Measurements from ENCODE around the gene FCN3.
"Not testable (repeated sequence)": the region's sequence is repeated elsewhere in the genome, so short reads cannot be mapped to it uniquely, and the experiment has no call there.

Gene FCN3

DNA sequence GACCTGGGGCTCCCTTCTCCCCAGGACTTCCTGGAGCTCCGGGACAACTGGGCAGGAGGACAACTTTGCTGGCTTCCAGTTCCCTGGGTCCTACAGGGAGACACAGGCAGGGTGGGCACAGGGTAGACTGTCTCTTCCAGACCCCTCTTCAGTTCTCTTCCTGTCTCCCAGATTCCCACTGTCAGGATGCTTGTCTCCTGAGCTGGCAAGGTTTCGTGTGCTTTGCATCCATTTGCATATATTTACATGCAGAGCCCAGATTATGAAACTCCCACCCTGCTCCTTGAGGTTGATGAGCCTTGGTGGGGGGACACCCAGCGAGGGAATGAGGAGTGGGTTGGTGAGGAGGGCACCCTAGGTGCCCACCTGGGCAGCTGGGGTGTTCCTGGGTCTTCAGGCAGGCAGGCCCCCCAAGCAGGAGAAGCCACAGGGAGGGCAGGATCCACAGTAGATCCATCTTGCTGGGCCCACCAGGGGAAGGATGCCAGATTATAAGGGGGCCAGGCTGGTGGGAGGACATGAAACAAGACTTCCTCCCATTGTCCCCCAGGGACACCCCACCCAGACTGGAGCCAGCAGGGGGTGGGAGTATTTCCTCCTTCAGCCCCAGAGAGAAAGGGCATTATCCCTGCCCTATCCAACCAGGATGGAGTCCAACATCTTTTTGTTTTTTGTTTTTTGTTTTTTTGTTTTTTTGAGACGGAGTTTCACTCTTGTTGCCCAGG is at the start of gene FCN3:
FCN3 (minus strand) TSS at position 463 of the 725 bp plus-strand sequence; CDS start at position 457, 6 bp downstream.
- no peak for DNase-seq (ENCODE audit: low read depth)

DNA sequence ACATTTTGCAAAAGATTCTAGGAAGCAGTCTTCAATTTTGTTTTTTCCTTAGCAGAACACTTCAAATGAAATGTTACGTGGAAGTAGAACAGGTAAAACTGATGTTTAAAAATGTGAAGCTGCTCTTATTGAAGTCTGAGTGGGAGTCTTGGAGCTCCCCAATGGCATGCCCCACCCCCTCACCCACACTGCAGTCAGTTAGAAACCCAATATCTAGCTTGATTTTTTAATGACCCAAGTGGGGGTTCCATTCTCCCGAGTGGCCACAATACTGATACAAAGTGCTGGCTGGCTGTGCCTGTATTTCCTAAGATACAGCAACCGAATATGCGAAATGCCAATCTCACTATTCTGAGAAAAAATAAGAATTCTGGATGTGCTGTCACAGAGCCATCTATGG is 49.1 kb upstream of the FCN3 start:
- DNase-seq (ENCODE audit: low read depth): no peak

DNA sequence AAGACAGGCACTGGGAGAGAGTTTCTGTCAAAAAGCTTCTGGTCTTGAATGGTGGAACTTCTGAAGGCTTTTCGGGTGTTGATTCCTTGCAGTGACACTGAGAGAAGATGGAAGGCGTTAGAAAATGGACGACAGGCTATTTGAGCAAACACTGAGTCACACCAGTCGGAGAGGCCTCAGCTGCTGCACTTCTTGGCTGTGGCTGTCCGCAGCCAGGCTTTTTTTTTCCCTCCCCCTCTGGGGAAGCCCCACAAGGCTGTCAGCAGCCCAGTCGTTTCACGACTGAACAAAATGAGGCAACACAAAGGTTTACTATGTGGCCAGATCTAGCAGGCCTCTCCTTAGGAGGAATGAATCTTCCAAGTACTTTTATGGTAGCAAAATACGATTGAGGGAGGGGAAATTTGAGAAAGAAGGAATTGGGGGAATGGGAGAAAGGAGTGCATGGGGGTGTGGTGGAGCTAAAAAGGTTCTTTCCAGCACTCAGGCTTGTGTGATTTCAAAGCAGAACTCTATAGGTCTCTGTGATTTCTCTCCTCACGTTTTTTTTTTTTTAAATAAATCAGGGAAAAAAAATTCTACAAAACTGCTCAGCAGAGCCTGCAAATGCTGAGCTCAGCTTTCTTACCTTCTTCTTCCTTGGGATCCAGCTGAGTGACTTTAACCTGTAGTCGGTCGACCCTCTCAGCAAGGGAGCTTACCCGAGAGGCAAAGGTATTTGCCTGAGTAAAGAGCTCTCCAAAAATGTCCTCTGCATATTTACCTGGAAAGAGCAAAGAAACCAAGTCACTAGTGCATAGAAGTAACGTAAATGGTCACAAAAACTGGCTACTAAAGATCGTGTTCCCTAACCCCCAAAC is 43.9 kb upstream of the FCN3 start:
- DNase-seq (ENCODE audit: low read depth): no peak

DNA sequence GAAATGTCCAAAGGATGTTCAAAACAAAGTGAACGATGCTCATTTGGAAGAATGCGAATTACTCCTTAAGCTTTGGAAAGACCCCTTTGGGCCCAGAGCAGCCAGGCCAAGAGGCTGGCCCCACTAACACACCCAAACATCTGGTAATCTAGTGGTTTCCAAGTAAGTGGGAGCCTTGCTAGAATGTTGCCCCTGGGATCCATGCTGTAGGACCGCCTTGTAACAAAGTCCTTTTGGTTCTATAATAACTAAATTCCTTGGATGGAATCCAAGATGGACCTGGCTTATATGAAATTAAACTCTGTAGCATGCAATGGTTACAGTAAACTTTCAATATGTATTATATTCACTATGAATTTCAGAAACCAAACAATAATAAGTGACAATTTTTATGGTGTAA is 43.1 kb upstream of the FCN3 start:
- DNase-seq (ENCODE audit: low read depth): no peak

DNA sequence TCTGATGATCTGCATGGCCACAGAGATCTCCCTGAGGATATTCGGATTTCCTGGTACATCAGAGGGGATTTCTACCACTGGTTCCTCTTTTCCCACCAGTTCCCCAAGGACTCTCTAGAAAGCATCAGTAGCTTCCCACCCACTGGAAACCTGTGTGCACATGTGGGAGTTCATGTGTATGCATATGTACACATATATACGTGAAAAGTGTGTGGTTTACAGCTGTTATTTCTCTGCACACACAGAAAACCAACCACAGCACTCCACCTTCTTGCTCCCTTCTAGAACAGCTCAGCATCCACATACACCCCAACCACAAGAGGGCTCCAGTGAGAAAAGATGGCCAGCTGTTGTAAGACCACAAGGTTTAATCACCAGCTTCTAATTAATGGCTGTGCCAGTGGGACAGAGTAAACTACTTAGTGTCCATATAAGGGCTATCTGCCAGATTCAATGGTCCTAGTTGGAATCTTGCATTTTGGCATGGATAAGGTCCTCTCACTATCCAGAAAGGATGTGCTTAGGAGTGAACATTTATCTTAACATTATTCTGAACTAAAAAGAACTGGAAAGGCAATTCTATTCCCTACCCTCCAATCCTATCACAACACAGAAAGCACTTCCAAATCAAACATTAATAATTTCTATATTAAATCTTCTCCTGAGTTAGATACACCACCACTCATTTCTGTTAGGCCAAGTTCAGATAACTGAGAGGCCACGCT is 41.9 kb upstream of the FCN3 start:
- DNase-seq (ENCODE audit: low read depth): no peak

DNA sequence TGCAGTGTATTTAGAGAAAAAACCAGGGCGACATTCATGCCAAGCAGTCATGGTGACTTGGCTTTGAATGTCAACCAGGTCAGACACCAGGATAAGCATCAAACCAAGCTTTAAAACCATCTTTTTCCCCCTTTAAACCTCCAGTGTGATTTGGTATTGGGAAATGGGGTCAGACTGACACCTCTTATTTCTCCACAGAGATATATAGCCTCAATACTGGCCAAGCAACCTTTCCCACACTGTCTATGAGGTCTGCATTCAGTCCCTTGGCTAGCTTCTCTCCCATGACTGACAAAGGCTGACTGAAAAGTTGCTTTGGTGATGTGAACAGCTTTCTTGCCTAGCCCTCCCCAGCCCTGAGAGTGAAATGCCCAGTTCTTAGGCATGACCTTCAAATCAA is 39.5 kb upstream of the FCN3 start:
- no peak for DNase-seq (ENCODE audit: low read depth)

DNA sequence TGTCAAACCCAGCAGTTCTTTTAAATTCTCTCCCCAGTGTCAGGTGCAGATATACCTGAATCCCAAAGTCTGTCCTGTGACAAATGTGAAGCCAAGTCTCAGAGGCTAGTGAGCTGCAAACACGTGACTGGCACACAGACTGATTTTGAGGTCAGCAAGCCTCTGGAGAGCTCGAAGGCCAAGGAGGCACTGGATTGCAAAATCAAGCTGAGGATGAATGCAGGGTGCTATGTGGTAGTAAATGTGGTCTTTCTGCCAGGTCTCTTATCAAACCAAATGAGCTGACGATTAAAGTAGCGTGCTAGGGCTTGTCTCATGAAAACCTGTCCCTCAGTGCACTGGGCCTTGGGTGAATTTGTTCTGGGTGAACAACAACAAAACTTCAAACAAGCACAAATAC is 38.4 kb upstream of the FCN3 start:
- no peak for DNase-seq (ENCODE audit: low read depth)

DNA sequence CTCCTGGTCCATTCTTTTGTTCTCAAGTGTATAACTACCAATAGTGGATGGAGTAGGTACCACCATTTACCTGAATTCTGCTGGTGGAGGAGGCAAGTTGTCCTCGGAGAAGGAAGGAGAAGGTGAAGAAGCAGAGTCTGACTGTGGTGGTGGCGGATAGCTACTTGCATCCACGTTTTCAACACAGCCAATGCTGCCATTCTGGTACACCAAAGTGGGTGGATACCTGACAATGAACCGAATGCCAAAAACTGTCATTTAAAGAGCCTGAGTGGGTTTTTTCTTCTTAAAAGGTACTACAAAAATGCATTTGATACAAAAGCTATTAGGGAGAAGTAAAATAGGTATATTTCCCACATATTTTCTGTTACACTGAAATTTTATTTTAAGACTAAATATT is 37.9 kb upstream of the FCN3 start:
- no peak for DNase-seq (ENCODE audit: low read depth)

DNA sequence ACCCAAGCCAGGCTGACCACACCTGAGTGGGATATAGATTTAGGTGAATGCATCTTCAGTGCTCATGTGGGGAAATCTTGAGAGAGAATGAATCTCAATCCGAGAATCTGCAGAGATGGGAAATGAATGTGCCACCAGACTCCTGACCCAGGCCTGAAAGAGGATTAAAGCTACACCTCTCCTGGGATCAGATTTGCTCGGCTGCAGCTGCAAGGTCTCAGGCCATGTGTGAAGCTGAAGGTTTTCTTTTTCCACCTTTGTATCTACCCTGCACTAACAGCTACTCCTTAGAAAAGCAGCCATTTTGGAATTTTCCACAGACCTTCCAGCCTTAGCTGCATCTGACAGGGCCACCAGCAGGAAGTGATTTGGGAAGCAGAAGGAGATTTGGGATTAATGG is 36.1 kb upstream of the FCN3 start:
- no peak for DNase-seq (ENCODE audit: low read depth)

DNA sequence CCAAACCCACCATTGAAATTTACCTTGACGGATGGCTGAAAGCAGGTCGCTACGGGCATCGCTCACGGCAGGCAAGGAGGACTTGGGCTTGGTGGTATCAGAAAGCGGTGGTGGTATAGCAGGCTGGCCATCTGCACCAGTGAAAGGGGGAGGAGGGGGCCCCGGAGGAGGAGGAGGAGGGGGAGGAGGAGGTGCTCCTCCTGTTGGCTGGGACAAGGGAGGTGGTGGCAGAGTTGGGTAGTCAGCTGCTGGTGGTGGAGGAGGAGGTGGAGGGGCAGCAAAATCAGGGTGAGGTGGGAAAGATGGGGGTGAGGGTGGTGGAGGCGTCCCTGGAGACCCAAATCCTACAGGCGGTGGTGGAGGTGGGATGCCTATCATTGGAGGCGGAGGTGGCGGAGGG is 35.0 kb upstream of the FCN3 start:
- no peak for DNase-seq (ENCODE audit: low read depth)

DNA sequence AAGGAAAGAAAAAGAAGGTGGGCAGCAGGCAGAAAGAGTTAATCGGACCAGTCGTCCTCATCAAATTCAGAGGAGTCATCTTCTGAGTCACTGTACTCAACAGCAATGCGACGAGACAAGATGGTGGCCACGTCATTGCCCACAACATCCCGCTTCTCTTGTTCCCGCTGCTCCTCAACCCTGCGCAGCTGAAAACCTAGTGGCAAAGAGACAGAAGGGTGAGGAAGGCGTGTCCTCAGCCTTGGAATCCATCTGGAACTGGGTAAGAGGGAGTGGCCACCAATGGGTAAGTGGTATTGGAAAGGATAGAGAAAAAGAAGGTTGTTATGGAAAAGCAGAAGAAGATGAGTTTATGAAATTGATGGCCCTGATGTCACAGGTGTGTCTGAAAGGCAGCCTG is 33.5 kb upstream of the FCN3 start:
- no peak for DNase-seq (ENCODE audit: low read depth)

DNA sequence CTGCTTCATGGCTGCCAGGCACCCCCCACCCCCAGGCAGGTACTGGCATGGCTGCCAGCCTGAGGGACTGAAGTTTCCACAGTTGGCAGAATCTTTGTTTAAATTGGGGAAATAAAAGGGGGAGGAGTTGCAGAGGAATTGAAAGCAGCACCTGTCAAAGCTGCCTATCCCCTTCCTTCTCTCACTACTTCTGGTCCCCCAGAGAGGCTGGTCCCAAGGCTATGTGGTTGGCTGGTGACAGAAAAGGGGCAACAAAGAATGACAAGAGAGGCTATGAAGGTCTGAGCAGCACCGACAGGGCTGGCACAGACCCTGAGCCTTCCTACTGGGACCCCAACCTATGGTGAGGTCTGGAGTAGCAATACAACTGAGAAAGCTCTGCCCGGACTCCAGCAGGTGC is 32.2 kb upstream of the FCN3 start:
- not testable (repeated sequence) for DNase-seq (ENCODE audit: low read depth)

DNA sequence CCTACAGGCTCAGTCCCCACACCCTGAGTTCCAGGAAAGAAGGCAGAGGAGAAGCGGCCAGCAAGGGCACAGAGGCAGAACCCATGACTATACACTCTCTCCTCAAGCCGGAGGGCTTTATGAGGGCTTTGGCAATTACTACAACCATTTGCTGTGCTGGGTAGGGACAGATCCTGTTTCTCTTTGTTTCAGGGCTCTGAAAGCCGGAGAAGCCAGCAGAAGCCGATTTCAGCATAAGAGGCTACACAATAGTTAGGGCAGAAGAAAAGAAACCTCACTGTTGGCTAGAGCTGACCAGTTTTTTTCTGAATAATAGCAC is 31.7 kb upstream of the FCN3 start:
- DNase-seq (ENCODE audit: low read depth): no peak

DNA sequence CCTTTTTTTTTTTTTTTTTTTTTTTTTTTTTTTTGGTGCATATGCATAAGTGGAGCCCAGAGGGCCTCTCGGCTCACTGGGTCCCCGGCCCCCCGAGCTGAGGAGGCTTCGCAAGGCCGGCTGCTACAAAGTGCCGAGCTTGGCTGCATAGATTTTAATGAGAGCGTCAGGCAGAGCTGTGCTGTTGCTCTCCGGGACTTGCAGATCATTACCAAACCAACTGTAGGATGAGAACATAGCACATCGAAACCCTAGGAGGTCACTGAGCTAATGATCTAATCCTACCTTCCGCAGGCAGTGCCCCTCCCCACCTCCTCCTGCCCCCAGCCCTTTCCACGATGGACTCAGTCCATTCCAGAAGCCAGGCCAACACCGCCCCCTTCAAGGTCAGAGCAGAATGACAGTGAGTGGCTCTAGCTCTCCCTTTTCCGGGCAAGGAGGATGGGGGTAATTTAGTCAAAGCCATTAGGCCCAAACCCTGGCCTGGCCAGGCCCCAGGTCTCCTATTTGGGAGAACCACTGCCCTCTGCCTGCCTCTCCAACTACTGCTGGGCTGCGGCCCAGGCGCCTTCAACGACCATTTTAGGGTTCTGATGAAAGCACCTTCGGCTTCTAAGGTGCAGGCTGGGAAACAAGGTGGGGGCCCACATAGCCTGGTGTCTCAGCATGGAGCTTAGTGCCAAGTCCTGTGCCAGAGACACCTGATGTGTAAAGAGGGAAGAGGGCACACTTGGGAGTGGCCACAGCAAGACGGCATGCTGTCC is 31.2 kb upstream of the FCN3 start:
- not testable (repeated sequence) for DNase-seq (ENCODE audit: low read depth)

DNA sequence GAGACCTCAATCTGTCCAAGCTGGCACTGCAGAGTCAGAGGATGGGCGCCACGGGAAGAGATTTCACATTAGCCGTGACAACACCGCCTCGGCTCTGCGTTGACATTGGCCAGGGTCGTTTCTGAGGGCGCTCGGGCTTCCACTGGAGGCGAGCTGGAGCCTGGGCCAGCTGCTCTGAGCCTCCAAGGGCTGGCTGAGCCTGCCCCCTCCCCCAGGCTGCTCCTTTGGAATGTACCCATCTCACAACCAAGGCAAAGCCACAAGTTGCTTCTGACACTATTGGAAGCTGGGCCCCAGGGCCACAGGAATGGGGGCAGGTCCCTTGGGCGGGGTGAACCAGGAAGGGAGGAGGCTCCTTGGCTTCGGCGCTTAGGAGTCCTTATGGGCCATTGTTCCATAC is 30.4 kb upstream of the FCN3 start:
- DNase-seq (ENCODE audit: low read depth): no peak

DNA sequence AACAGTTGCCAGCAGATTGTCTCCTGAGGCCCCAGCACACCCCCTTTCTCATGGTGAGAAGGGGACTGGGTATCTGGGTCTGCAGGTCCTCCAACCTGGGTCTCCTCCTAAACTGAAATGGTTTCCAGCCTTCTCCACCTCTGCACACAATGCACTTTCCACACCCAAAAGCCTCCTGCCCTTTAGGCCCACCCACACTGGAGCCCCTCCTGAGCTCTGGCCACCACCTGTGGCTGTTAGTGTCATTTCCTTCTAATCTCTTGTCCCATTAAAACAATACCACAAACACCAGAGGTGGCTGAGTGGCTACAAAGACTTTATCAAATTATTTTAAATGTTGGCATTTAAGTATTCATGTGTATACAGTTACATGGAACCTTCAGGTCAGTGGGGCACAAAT is 29.3 kb upstream of the FCN3 start:
- no peak for DNase-seq (ENCODE audit: low read depth)

DNA sequence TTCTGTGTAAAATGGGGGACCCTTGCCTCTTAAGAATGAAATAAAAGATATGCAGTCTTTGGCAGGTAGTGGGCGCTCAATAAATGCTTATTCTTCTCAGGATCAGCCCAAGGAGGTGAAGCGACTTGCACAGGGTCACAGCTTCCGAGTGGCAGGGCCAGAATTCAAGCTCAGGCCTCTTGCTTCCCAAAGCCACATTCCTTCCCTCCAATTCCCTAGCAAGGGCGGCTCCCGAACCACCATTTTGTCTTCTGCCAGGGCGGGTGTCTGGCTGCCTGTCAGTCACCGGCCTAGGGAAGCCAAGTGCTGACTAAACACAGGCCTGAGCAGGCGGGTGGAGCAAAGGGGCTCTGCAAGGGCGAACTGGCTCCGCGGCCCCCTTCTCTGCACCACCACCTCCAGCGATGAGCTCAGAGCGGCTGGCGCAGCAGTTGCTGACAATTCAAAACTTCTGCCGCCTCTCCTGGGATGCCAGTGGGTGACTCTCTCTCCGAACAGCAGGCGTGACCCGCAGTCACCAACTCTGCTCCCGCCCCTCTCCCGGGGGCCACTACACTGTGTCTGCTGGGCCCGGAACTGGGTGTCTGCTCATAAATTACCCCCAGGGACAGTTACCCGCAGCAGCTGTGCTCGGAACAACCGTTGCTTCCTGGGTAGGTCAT is 28.6 kb upstream of the FCN3 start:
- no peak for DNase-seq (ENCODE audit: low read depth)

DNA sequence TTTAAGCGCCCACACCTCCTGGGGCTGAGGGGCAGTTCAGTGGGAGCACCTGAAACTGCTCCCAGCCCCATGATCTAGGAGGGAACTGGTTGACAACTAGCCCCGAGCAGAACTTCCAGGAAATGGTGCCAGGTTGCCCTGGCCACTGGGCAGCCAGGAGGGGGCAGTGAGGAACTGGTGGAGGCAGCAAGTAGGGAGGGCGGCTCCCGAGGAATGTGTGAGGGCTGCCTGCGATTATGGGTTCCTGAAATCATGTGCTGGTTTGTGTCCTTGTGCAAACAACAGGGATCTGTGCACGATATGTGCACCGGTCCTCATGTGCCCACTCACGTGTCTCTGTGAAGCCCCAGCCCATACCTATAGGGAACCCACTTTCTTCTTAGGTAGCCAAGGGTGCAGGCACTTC is 27.7 kb upstream of the FCN3 start:
- DNase-seq (ENCODE audit: low read depth): no peak

DNA sequence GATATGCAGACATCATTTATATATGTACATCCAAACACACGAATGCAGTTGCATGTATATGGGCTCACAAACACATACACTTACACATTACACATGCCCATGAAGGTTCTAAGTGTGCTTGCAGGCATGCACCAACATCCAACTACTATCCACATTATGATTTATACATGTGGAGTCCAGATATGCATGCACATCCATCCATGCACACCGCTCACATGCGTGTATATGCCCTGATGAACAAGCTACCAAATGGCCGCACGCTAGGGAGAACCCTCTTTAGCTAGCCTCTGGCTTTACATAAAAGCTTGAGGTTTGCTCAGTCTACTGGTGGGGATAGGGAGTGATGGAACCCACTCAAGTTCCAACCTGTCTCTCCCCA is 26.3 kb upstream of the FCN3 start:
- no peak for DNase-seq (ENCODE audit: low read depth)

DNA sequence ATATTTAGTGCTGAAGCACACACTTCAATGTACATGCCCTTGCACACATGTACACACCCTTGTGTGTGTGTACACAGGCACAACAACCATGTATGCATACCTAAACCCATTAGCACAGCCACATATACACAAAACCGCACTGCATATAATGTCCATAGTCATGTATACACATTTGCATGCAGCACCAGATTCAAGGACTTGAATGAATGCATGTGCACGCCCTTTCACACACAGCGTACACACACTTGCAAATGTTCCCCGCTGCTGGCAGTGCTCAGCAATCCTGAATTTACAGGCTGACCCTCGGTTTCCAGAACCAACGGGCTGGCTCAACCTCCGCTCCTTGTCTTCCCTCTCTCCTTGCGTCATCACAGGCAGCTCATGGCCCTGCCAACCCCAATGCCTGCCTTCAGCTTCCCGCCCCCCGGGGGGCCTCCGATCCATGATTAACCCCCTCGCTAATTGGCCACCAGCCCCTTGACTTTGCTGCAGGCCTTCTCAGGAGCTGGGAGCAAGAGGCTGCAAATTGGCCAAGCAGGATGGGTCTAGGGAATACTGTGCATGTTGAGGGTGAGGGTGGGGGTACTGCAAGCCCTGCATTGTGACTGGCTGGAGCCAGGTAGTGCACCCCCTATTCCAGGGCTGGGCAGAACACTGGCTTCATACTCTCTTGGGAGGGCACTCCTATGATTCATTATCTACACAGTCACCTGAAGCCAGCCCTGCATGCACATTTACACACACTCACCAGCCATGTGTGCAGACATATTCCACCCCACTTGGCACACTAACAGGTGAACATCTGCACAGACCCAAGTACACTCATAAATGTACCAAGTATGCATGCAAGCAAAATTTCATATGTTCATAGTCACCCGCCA is 25.7 kb upstream of the FCN3 start:
- no peak for DNase-seq (ENCODE audit: low read depth)

All from stimulated activated CD8-positive, alpha-beta memory T cell treated with anti-CD3 and anti-CD28 coated beads, Interleukin-7, amount 100 ng/mL, for 24 hours (primary cell).